HUES48 (cell line): ENCODE results near the gene TWIST2.

Source experiments
- H3K27ac ChIP-seq: one replicate; pipeline ENCODE4 v1.7.0; 2013; ENCODE audit warnings: low read depth, low read length, inconsistent platforms
- H3K27me3 ChIP-seq: 2 replicates; pipeline ENCODE4 v1.6.1; 2013; ENCODE audit warnings: mild to moderate bottlenecking, low read length; ENCODE audit not compliant: control insufficient read depth, insufficient read depth
- H3K36me3 ChIP-seq: 2 replicates; pipeline ENCODE4 v1.6.1; 2013; ENCODE audit warnings: low read length; ENCODE audit not compliant: control insufficient read depth, insufficient read depth
- H3K4me1 ChIP-seq: 2 replicates; pipeline ENCODE4 v1.6.1; 2013; ENCODE audit warnings: mild to moderate bottlenecking, low read length; ENCODE audit not compliant: control insufficient read depth, insufficient read depth
- H3K4me3 ChIP-seq: 2 replicates; pipeline ENCODE4 v1.5.1; 2013; ENCODE audit warnings: mild to moderate bottlenecking, low read depth, low read length
- H3K9ac ChIP-seq: 2 replicates; pipeline ENCODE4 v1.6.1; 2013; ENCODE audit warnings: mild to moderate bottlenecking, low read depth, low read length, moderate library complexity
- H3K9me3 ChIP-seq: 2 replicates; pipeline ENCODE4 v1.6.1; 2013; ENCODE audit warnings: low read length; ENCODE audit not compliant: control insufficient read depth, insufficient read depth

Gene TWIST2

GRCh38 chr2:238897911-238898311, 50.0 kb downstream of the TWIST2 start:
- H3K9ac ChIP-seq: no peak overlapping the region

GRCh38 chr2:238898534-238899281, 50.8 kb downstream of the TWIST2 start:
- Histone ChIP-seq H3K9ac (no peak overlapping the region), H3K27me3 (no peaks in the 10 kb centered on the region), H3K36me3 (no peaks in the 10 kb centered on the region), H3K4me1 (peaks cover 11% of the 10 kb centered on the region), H3K9me3 (no peaks in the 10 kb centered on the region), H3K4me3 (no peak overlapping the region), H3K27ac (no peak overlapping the region)

More at GRCh38 chr2:238897911-238898311, 50.0 kb downstream of the TWIST2 start:
- Histone ChIP-seq H3K4me1 (peaks cover 11% of the 10 kb centered on the region), H3K9me3 (no peaks in the 10 kb centered on the region), H3K4me3 (no peak overlapping the region), H3K27ac (no peak overlapping the region), H3K27me3 (no peaks in the 10 kb centered on the region), H3K36me3 (no peaks in the 10 kb centered on the region)

- Histone ChIP-seq H3K27me3 (no peaks in the 10 kb centered on the region), H3K4me3 (no peak overlapping the region), H3K9me3 (no peaks in the 10 kb centered on the region), H3K36me3 (no peaks in the 10 kb centered on the region), H3K27ac (no peak overlapping the region), H3K9ac (no peak overlapping the region), H3K4me1 (peaks cover 11% of the 10 kb centered on the region)
These were observed 51.5 kb downstream of the TWIST2 start for GRCh38 chr2:238899386-238899785.

GRCh38 chr2:238900511-238900910, 52.6 kb downstream of the TWIST2 start:
- Histone ChIP-seq H3K9me3 (no peaks in the 10 kb centered on the region), H3K4me3 (no peak overlapping the region), H3K9ac (no peak overlapping the region), H3K27me3 (no peaks in the 10 kb centered on the region), H3K4me1 (peaks cover 8% of the 10 kb centered on the region), H3K27ac (no peak overlapping the region), H3K36me3 (no peaks in the 10 kb centered on the region)

- Histone ChIP-seq H3K27ac (no peak overlapping the region), H3K9me3 (no peaks in the 10 kb centered on the region), H3K36me3 (no peaks in the 10 kb centered on the region), H3K4me1 (no peaks in the 10 kb centered on the region), H3K4me3 (no peak overlapping the region), H3K27me3 (no peaks in the 10 kb centered on the region), H3K9ac (no peak overlapping the region)
These were observed 53.7 kb downstream of the TWIST2 start for GRCh38 chr2:238901461-238902057.

GRCh38 chr2:238902285-238902684, 54.4 kb downstream of the TWIST2 start:
- H3K4me3 ChIP-seq: no peak overlapping the region
- no peak overlapping the region for H3K27ac ChIP-seq

GRCh38 chr2:238903141-238903540, 55.3 kb downstream of the TWIST2 start:
- no peaks in the 10 kb centered on the region for H3K4me1 ChIP-seq
- H3K27me3 ChIP-seq: no peaks in the 10 kb centered on the region
- H3K27ac ChIP-seq: no peak overlapping the region
- H3K9me3 ChIP-seq: no peaks in the 10 kb centered on the region
- no peak overlapping the region for H3K9ac ChIP-seq
- H3K36me3 ChIP-seq: no peaks in the 10 kb centered on the region
- H3K4me3 ChIP-seq: no peak overlapping the region

More at GRCh38 chr2:238902285-238902684, 54.4 kb downstream of the TWIST2 start:
- H3K9me3 ChIP-seq: no peaks in the 10 kb centered on the region
- H3K9ac ChIP-seq: no peak overlapping the region
- no peaks in the 10 kb centered on the region for H3K36me3 ChIP-seq
- H3K27me3 ChIP-seq: no peaks in the 10 kb centered on the region
- no peaks in the 10 kb centered on the region for H3K4me1 ChIP-seq

- Histone ChIP-seq H3K4me3 (no peak overlapping the region), H3K4me1 (no peaks in the 10 kb centered on the region), H3K36me3 (no peaks in the 10 kb centered on the region), H3K27ac (no peak overlapping the region), H3K27me3 (no peaks in the 10 kb centered on the region), H3K9ac (no peak overlapping the region), H3K9me3 (peaks cover 5% of the 10 kb centered on the region; the same call in 1 of the 2 replicates)
These were observed 56.3 kb downstream of the TWIST2 start for GRCh38 chr2:238904177-238904576.

- Histone ChIP-seq H3K36me3 (no peaks in the 10 kb centered on the region), H3K27ac (no peak overlapping the region), H3K4me1 (no peaks in the 10 kb centered on the region)
These were observed 56.8 kb downstream of the TWIST2 start for GRCh38 chr2:238904716-238905115.

GRCh38 chr2:238905224-238905623, 57.3 kb downstream of the TWIST2 start:
- Histone ChIP-seq H3K27me3 (no peaks in the 10 kb centered on the region), H3K9me3 (peaks cover 5% of the 10 kb centered on the region; the same call in 1 of the 2 replicates), H3K9ac (no peak overlapping the region), H3K4me3 (no peak overlapping the region), H3K27ac (no peak overlapping the region), H3K36me3 (no peaks in the 10 kb centered on the region), H3K4me1 (no peaks in the 10 kb centered on the region)

More at GRCh38 chr2:238904716-238905115, 56.8 kb downstream of the TWIST2 start:
- H3K9ac ChIP-seq: no peak overlapping the region
- peaks cover 5% of the 10 kb centered on the region; the same call in 1 of the 2 replicates for H3K9me3 ChIP-seq
- no peaks in the 10 kb centered on the region for H3K27me3 ChIP-seq
- no peak overlapping the region for H3K4me3 ChIP-seq

GRCh38 chr2:238905644-238906043, 57.8 kb downstream of the TWIST2 start:
- H3K36me3 ChIP-seq: no peaks in the 10 kb centered on the region
- no peak overlapping the region for H3K27ac ChIP-seq
- no peak overlapping the region for H3K9ac ChIP-seq
- H3K4me1 ChIP-seq: no peaks in the 10 kb centered on the region
- no peaks in the 10 kb centered on the region for H3K27me3 ChIP-seq
- H3K4me3 ChIP-seq: no peak overlapping the region
- H3K9me3 ChIP-seq: peaks cover 5% of the 10 kb centered on the region; the same call in 1 of the 2 replicates
